NCI-H82 (cell line): ENCODE data around the gene RAB11FIP4.

Experiments
- DNase-seq: peaks from one replicate; lab custom pipeline; 2025; lab: John Stamatoyannopoulos, UW

The RAB11FIP4 gene

GRCh38 chr17:31411707-31412285 is 20.3 kb downstream of the RAB11FIP4 start:
- DNase-seq, result no peak

DNA sequence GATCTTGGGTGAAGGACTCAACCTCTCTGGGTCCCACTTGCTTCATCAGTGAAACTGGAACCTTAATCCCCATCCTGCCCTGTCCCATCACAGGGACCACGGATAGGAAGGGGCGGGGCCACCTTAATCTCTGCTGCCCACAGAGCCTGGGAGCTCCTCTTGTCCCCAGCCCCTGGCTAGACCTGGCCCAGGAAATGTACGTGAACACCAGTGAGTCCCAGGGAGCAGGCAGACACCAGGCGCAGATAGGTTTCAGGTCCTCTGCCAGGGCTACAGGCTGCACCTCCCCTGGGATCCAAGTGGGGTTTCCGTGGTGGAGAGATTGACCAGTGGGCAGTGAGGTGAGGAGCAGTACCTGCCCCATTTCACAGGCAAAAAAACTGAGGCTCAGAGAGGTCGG is 21.0 kb downstream of the RAB11FIP4 start:
- peak; percentile 25 for DNase-seq

- no peak for DNase-seq
Observed at GRCh38 chr17:31413081-31413799, 21.8 kb downstream of the RAB11FIP4 start.

- no peak for DNase-seq
Observed at GRCh38 chr17:31413874-31414549, 22.5 kb downstream of the RAB11FIP4 start.

DNA sequence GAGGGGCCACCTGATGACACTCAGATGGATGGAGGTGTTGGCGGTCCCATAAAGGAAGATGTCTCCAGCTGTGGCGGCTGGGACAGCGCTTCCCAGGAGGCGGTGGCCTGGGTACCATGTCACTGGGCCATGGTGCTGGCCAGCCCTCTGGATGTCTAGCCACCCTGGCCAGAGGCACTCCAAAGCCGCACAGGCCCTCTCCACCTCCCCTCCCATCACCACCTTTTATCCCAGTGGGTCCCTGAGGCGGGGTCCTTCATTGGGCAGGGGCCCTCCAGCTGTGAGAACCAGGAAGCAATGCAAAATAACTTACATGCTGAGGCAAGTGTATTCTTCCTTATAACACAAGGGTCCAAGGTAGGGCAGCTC is 23.1 kb downstream of the RAB11FIP4 start:
- no peak for DNase-seq

- no peak for DNase-seq
Observed at GRCh38 chr17:31415004-31415454, 23.6 kb downstream of the RAB11FIP4 start.

DNA sequence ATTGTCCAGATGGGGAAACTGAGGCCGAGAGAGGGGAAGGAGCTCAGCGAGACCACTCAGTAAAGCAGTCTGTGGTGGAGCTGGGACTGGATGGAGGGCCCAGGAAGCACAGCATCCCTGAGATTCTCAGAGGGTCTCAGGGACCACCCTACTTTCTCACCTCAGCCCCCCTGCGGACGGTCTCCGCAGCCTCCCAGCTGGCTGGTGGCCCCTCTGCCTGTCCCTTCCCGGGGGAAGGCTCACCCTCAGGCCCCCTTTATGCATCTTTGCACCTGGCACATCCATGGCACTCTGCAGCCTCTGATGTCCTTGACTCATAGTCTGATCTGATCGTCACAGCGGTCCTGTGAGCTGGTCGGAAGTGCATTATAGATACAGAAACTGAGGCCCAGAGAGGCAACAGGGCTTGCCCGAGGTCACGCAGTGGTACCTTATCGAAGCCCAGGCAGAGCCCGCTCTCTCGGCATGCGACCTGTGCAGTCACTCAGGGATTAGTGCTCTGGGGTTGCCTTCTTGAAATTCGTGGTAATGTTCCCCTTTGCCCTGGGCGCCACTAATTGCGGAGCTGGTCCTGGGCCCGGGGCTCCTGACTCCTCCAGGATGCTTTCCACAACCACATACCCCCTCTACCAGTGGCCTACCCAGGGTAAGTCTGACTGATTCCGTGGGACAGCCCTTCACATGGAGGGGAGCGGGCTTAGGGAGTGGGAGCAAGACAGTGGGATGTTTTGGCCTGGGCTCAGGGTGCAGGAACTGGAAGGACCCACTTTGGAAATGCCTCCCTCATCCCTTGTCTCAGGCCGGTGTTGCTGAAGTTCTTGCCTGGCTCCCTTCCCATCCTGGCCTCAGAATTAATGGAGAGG is 24.4 kb downstream of the RAB11FIP4 start:
- DNase-seq, result no peak

GRCh38 chr17:31416503-31416923 is 25.0 kb downstream of the RAB11FIP4 start:
- DNase-seq, result no peak

GRCh38 chr17:31417051-31417792 is 25.7 kb downstream of the RAB11FIP4 start:
- DNase-seq, result no peak

- DNase-seq, result no peak
Observed at GRCh38 chr17:31418773-31419350, 27.4 kb downstream of the RAB11FIP4 start.

DNA sequence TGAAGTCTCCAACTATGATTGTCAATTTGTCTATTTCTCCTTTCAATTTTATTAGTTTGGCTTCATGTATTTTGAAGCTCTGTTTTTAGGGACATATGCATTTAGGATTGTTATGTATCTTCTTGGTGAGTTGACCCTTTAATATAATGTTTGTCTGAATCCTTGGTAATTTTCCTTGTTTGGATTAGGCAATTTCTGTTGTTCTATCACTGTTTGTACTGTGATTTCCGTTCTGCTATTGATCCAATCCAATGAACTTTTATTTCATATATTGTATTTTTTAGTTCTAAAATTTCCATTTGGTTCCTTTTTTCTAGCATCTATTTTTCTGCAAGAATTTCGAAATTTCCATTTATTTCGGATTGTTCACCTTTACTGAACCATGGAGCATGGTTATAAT is 31.0 kb downstream of the RAB11FIP4 start:
- no peak for DNase-seq

GRCh38 chr17:31424944-31425281 is 33.4 kb downstream of the RAB11FIP4 start:
- no peak for DNase-seq

DNA sequence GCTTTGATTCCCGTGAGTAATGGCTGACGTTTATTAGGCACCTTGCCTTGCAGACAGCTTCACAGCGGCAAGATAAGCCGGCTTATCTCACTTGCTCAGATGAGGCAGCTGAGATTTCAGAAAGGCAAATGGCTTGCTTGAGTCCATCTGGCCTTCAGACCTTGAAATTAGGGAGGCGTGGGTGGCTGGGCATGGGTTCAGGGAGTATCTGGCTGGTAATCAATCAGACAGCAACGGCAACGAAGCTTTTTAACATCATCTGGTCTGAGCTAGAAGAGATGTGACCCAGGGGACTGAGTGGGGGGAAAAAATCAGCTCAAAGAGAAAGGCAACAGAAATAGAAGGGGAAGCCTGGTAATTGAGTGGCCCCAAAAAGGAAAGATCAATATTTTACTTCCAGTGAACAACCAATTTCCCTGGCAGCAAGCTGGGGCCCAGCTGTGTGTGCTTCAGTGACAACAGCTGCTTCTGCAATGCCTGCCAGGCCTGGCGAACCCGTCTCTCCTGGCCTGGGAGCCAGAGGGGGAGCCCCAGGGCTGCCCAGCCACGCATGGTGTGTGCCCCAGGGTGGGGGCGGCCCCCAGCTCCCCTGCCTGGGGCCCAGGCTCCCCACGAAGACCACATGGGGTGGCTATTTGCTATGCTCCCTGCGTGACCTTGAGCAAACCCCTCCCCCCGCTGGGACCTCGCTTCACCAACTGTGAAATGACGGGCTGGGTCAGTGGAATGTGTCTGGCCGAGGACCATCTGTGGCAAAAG is 34.0 kb downstream of the RAB11FIP4 start:
- DNase-seq, result peak; percentile 99

DNA sequence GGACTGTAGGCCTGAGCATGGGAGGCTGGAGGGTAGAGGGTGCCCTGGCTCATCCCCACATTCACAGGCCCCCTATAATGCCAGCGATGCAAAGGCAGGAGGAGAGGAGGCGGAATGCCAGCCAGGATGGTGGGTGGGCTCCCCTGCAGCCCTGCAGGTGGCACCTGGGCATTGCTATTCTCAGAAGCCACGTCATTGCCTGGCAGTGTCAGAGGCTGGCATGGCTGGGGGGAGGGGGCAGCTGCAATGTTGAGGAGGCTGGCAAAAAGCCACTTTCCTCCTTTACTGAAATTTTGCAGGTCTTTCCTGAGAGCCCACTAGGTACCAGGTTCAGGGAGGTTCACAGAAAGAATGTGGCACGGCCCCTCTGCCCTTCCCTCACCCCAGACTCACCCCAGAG is 36.2 kb downstream of the RAB11FIP4 start:
- DNase-seq, result no peak

DNA sequence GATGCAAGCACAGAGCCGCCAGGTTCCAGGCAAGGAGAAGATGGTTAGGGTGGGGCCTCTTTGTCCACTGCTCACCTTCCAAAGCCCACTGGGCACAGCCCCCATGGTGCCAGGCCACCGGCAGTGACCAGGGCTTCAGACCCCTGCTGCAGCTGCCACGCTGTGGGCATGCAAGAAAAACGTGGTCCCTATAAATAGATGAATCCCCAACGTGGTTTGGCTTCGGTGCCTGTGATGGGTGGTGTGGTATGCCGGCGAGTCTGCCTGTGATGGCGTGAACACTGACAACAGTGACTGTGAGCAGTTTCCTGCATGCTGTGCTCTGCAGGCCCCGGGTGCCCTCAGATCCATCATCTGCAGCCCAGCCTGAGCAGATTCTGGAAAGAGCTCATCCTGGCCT is 36.6 kb downstream of the RAB11FIP4 start:
- DNase-seq, result no peak

- DNase-seq, result no peak
Observed at GRCh38 chr17:31428512-31428911, 37.0 kb downstream of the RAB11FIP4 start.

GRCh38 chr17:31431098-31431851 is 39.8 kb downstream of the RAB11FIP4 start:
- no peak for DNase-seq

GRCh38 chr17:31431852-31432658 is 40.6 kb downstream of the RAB11FIP4 start:
- DNase-seq, result no peak
